Smooth muscle cell (in vitro differentiated cells): ENCODE measurements around the gene DUSP6. TPM values are rescaled to one million over a fixed set of nuclear protein-coding genes. Genes with fewer than 3 reads are reported as not detected.

ENCODE experiments used
- DNase-seq: peaks from one replicate; lab custom pipeline; 2025; ENCODE audit not compliant: unreplicated experiment; lab: John Stamatoyannopoulos, UW
- H2AFZ ChIP-seq: fragments of 200-600 bp; sonication (generic); 2 replicates; pipeline ENCODE4 v1.6.0; 2016; ENCODE audit warnings: antibody characterized with exemption, low read depth, mild to moderate bottlenecking
- H3F3A ChIP-seq: fragments of 200-600 bp; sonication (generic); 2 replicates; pipeline ENCODE4 v1.6.0; 2017; ENCODE audit warnings: antibody characterized with exemption, low read depth
- H3K27ac ChIP-seq: fragments of 200-600 bp; sonication (generic); 2 replicates; pipeline ENCODE4 v1.5.1; 2016; ENCODE audit warnings: low read depth, mild to moderate bottlenecking
- H3K27me3 ChIP-seq: fragments of 200-600 bp; sonication (generic); 2 replicates; pipeline ENCODE4 v1.6.1; 2016; ENCODE audit warnings: low read depth, mild to moderate bottlenecking
- H3K36me3 ChIP-seq: fragments of 200-600 bp; sonication (generic); 2 replicates; pipeline ENCODE4 v1.5.1; 2016; ENCODE audit warnings: low read depth
- H3K4me1 ChIP-seq: fragments of 200-600 bp; sonication (generic); 2 replicates; pipeline ENCODE4 v1.5.1; 2016; ENCODE audit warnings: low read depth
- H3K4me2 ChIP-seq: fragments of 200-600 bp; sonication (generic); 2 replicates; pipeline ENCODE4 v1.6.0; 2016; ENCODE audit warnings: mild to moderate bottlenecking
- H3K4me3 ChIP-seq: fragments of 200-600 bp; sonication (generic); 2 replicates; pipeline ENCODE4 v1.5.1; 2016; ENCODE audit warnings: mild to moderate bottlenecking
- H3K79me2 ChIP-seq: fragments of 200-600 bp; sonication (generic); 2 replicates; pipeline ENCODE4 v1.6.0; 2016; ENCODE audit warnings: low read depth, mild to moderate bottlenecking
- H3K9ac ChIP-seq: fragments of 200-600 bp; sonication (generic); 2 replicates; pipeline ENCODE4 v1.6.0; 2016; ENCODE audit warnings: low read depth
- H3K9me3 ChIP-seq: fragments of 200-600 bp; sonication (generic); replicated peaks from 2 replicates; pipeline ENCODE4 v1.5.1; 2016; ENCODE audit warnings: low read depth
- H4K20me1 ChIP-seq: fragments of 200-600 bp; sonication (generic); 2 replicates; pipeline ENCODE4 v1.6.0; 2016; ENCODE audit warnings: low read depth
- CTCF ChIP-seq: fragments of 200-600 bp; sonication (generic); IDR thresholded peaks from 2 replicates; pipeline ENCODE4 v1.5.1; 2017; ENCODE audit warnings: borderline replicate concordance, mild to moderate bottlenecking, antibody characterized with exemption; ENCODE audit not compliant: insufficient read depth, poor library complexity, severe bottlenecking
- WGBS: methylation state at CpG from one replicate; pipeline ENCODE4 v1.1.7; 2016; ENCODE audit warnings: low lambda C conversion rate; 5-methylcytosine and 5-hydroxymethylcytosine counted together
- polyA plus RNA-seq: library from polyadenylated mRNA; unstranded; fragments of >200 nt; fragmentation: Nextera tagmentation; extraction: Ambion mirVana; gene quantifications from 2 replicates; pipeline ENCODE4 v1.2.1, GENCODE V29; 2016
- total RNA-seq: library from RNA; depleted of rRNA; stranded (reverse); fragments of >200 nt; gene quantifications from 2 replicates; pipeline ENCODE4 v1.2.3, GENCODE V29; 2014

DUSP6 gene
- total and polyA plus RNA-seq, 2 experiments from 2014 or later = 147 to 192 TPM

DNA sequence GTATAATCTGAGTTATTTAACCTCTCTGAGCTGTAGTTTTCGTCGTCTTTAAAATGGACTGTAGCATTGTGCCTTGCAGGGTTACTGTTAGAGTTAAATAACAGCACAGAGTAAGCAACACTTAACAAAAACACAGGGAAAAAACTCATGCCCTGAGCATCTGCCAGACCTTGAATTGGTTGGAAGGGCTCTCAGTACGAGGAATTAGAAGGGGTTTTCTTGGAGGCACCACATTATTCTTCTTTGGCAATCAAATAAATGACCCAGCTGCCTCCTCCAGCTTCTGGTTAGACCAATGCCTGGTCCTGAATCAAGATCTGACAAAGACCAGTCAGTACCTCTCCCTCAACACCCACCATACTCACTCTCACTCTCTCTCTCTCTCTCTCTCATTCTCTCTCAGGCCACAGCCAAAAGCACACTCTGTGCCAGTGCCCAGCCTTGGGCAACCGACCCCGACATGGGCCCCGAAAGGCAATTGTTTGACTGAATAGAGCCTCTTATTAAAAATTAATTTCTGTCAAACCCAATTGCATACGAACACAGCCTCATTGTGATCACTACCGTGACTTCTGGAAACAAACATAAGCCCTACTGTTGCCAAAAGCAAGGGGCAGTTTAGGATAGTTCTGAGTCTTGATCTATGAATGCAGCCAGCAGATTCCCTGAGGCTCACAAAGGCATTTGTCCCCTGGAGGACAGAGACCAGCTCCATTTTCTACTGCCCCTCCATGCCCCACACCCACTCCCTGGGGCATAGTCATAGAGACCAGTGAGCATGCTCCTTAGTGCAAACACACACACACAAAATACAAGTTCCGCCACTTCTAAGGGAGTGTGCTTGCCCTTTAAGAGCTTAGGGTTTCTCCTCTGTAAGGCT is 23.9 kb downstream of the DUSP6 start:
- Histone ChIP-seq H3K4me1 (peaks cover 29% of the 10 kb centered on the region), H3K4me3 (no peak overlapping the region), H3K79me2 (no peaks in the 10 kb centered on the region), H3K27me3 (no peaks in the 10 kb centered on the region), H3K36me3 (peaks cover 6% of the 10 kb centered on the region), H3K9me3 (peaks cover 4% of the 10 kb centered on the region), H3K9ac (no peak overlapping the region), H3K27ac (no peak overlapping the region), H3K4me2 (no peak overlapping the region), H4K20me1 (no peaks in the 10 kb centered on the region), H3F3A (no peaks in the 10 kb centered on the region), H2AFZ (no peak overlapping the region)
- 81% methylated on average over 9 of the region's 9 CpGs for WGBS
- no peak for DNase-seq
- TF ChIP-seq CTCF = no peak

GRCh38 chr12:89327486-89328094 is 24.7 kb downstream of the DUSP6 start:
- peaks cover 29% of the 10 kb centered on the region for H3K4me1 ChIP-seq
- H3K4me3 ChIP-seq = no peak overlapping the region
- no peaks in the 10 kb centered on the region for H3K79me2 ChIP-seq
- no peak for TF ChIP-seq CTCF
- peaks cover 4% of the 10 kb centered on the region for H3K9me3 ChIP-seq
- 72% methylated on average over 8 of the region's 8 CpGs for WGBS
- no peak overlapping the region for H3K9ac ChIP-seq
- H3F3A ChIP-seq = no peaks in the 10 kb centered on the region
- no peak overlapping the region for H2AFZ ChIP-seq
- H3K36me3 ChIP-seq = peaks cover 6% of the 10 kb centered on the region
- DNase-seq = no peak
- H3K27ac ChIP-seq = no peak overlapping the region
- H3K27me3 ChIP-seq = no peaks in the 10 kb centered on the region
- H3K4me2 ChIP-seq = no peak overlapping the region
- no peaks in the 10 kb centered on the region for H4K20me1 ChIP-seq

DNA sequence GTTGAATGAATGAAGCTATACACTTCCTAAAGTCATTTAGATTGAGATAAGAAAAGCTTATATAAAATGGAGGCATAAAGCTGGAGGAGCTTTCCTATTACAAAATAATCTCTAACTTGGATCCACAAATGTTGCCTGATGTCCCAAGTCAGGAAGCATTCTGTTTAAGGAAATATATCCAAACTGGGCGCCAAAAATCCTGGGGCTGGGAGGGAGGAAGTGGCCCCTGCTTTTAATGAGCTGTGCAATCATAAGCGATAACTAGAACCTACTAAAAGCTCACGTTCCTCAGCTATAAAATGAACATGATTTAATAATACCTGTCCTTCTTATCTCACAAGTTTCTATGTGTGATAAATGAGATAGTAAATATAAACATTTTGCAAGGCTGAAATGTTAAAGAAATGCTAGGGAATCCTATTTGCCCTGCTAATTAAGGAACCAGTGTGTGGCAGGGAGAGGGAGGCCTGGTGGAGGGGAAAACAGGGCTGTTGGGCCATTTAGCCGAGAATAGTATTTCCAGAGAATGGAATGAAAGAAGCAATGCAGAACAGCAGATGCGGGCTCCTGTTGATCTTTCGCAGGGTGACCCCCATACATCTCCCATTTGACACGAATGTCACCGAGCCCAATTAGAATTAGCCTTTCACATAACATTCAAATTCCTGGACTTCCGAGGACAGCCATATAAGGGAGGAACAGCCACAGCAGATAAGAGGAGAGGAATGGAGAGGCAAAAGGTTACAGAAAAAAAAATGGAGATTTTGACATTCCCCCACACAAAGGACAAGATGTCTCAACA is 25.9 kb downstream of the DUSP6 start:
- no peaks in the 10 kb centered on the region for H4K20me1 ChIP-seq
- H3K27ac ChIP-seq = no peak overlapping the region
- H3F3A ChIP-seq = no peaks in the 10 kb centered on the region
- 43% methylated on average over 9 of the region's 9 CpGs for WGBS
- H2AFZ ChIP-seq = no peak overlapping the region
- DNase-seq = no peak
- H3K27me3 ChIP-seq = no peaks in the 10 kb centered on the region
- peaks cover 4% of the 10 kb centered on the region for H3K9me3 ChIP-seq
- H3K36me3 ChIP-seq = peaks cover 6% of the 10 kb centered on the region
- H3K4me3 ChIP-seq = no peak overlapping the region
- peaks cover 29% of the 10 kb centered on the region for H3K4me1 ChIP-seq
- H3K9ac ChIP-seq = no peak overlapping the region
- no peak for TF ChIP-seq CTCF
- H3K4me2 ChIP-seq = peak overlapping the region; percentile 2
- no peaks in the 10 kb centered on the region for H3K79me2 ChIP-seq
